AG09319 (cell line): Measurements from ENCODE around the gene CACNA1I.

Source experiments
- DNase-seq: peaks from one replicate; pipeline ENCODE4 v3.0.0-alpha.2; 2010; ENCODE audit warnings: low read depth; ENCODE audit errors: extremely low read depth
- TF ChIP-seq, protein P1 (sequence below): IDR thresholded peaks from 2 replicates; pipeline ENCODE4 v1.5.1; 2011; ENCODE audit warnings: low read depth, mild to moderate bottlenecking, inconsistent platforms, low read length, moderate library complexity

CACNA1I gene

DNA sequence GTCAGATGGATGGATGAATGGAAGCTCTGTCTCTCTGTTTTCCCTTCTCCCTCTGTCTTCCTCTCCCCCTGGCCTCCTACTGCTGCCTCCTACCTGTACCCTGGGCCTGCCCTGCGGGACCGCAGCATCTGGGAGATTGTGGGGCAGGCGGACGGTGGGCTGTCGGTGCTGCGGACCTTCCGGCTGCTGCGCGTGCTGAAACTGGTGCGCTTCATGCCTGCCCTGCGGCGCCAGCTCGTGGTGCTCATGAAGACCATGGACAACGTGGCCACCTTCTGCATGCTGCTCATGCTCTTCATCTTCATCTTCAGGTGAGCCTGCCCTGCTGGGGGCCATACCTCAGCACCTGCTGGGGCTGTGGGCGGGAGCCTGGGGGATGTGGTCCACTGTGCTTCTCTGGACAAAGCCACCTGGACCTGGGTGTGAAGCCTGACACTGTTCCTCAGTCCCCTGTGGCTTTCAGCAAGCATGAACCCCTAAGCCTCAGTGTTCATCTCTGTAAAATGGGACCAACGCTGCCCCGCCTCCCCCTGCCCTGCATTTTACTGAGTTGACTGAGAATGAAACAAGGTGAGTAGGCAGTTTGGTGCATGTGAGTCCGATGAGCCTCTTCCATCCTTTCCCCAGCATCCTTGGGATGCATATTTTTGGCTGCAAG lies 88.4 kb downstream of the CACNA1I start:
- no peak for DNase-seq
- TF ChIP-seq, protein P1, sequence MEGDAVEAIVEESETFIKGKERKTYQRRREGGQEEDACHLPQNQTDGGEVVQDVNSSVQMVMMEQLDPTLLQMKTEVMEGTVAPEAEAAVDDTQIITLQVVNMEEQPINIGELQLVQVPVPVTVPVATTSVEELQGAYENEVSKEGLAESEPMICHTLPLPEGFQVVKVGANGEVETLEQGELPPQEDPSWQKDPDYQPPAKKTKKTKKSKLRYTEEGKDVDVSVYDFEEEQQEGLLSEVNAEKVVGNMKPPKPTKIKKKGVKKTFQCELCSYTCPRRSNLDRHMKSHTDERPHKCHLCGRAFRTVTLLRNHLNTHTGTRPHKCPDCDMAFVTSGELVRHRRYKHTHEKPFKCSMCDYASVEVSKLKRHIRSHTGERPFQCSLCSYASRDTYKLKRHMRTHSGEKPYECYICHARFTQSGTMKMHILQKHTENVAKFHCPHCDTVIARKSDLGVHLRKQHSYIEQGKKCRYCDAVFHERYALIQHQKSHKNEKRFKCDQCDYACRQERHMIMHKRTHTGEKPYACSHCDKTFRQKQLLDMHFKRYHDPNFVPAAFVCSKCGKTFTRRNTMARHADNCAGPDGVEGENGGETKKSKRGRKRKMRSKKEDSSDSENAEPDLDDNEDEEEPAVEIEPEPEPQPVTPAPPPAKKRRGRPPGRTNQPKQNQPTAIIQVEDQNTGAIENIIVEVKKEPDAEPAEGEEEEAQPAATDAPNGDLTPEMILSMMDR: no peak

DNA sequence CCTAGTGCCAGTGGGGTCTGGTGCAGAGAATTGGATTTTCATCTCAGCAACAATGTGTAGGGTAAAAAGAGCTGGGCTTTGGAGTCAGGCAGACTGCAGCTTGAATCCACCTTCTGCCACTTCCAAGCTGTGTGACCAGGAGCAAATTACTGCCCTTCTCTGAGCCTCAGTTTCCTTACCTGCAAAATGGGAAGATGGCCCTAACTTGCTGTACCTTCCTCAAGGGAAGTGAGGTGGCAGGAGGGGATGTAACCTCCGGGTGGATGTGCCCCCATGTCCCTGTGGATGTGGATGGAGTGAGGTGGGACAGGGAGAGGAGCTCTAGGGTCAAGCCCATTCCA lies 90.9 kb downstream of the CACNA1I start:
- no peak for DNase-seq
- TF ChIP-seq, protein P1: no peak

GRCh38 chr22:39661842-39662685 lies 91.5 kb downstream of the CACNA1I start:
- no peak for DNase-seq
- TF ChIP-seq, protein P1: no peak

DNA sequence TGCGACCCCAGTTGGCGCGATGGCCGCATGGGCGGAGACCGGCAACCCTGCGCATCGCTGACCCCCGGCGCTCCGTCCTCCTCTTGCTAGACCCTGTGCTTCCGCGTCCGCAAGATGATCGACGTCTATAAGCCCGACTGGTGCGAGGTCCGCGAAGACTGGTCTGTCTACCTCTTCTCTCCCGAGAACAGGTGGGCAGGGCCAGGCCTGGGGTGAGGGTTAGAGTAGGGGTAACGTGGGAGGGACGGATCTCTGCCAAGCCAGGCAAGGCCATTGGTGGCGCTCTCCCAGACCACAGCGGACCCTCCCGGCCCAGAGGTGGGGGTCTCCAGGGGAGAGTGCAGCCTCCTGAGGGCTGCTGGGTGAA lies 92.1 kb downstream of the CACNA1I start:
- no peak for DNase-seq
- TF ChIP-seq, protein P1: no peak

DNA sequence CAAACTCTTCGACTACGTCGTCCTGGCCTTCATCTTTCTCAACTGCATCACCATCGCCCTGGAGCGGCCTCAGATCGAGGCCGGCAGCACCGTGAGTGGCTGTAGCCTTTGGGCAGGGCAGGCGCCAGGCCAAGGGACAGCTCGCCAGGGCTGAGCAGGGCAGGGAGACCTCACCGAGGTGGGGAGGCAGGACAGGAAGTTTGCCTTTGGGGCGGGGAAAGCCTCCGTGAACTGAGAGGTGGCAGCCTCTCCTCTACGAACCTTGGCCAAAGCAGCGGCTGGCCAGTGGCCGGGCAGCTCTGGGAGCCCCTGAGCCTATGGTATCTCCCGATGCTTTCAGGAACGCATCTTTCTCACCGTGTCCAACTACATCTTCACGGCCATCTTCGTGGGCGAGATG lies 93.2 kb downstream of the CACNA1I start:
- no peak for DNase-seq
- TF ChIP-seq, protein P1: no peak

DNA sequence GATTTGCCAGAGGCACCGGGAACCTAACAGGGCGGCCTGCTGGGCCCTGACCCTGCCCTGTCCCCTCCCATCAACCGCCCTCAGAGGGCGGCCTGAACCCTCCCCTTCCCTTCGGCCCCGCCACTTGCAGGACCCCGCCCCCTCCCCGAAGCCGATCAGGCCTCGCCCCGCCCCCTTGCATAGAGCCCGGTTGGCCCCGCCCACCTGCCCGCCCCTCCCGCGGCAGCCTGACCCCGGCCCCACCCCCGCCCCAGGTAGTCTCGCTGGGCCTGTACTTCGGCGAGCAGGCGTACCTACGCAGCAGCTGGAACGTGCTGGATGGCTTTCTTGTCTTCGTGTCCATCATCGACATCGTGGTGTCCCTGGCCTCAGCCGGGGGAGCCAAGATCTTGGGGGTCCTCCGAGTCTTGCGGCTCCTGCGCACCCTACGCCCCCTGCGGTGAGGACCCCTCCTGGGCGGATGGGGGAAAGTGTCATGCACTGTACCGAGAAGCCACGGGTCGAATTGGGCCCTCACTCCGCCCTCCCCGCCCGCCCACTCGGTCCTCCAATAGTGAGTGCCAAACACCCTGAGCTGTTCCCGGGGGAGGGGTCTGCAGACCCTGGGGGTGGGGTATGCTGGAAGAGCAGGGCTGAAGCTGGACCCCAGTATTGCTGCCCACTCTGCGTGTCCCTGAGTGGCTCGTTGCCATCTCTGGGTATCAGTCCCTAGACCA lies 94.1 kb downstream of the CACNA1I start:
- no peak for DNase-seq
- TF ChIP-seq, protein P1: no peak

GRCh38 chr22:39665229-39665628 lies 94.7 kb downstream of the CACNA1I start:
- DNase-seq: no peak

More at GRCh38 chr22:39665229-39665628, 94.7 kb downstream of the CACNA1I start:
- TF ChIP-seq, protein P1: no peak
